HG02973 (cell line): Measurements from ENCODE around the gene URB2.
"Not testable (repeated sequence)": the region's sequence is repeated elsewhere in the genome, so short reads cannot be mapped to it uniquely, and the experiment has no call there.

Source experiments
- ATAC-seq: cut with Tn5 transposase; IDR thresholded peaks from one replicate; pipeline ENCODE4 v1.9.1; 2021; ENCODE audit warnings: moderate library complexity; ENCODE audit not compliant: unreplicated experiment

Gene URB2

DNA sequence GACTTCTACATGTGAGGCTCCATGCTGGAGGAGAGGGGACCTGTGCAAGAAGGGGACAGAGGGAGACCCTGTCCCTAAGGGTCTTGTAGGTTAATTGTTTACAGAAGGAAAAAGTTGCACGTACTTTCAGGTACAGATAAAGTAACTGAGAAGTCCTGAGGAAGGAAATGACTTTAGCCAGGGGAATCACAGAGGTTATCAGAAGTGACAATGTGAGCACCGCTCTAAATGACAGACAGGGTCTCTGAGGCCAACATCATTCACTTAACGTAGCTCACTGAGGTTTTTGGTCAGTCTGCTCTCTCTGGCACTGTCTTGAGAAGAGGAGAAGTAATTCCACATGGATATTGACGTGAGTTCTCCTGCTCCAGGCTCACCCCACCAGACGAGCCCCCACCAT is 12.1 kb upstream of the URB2 start:
- no peak for ATAC-seq

GRCh38 chr1:229614701-229615100 is 11.3 kb upstream of the URB2 start:
- ATAC-seq, result no peak

GRCh38 chr1:229617351-229618100 is 8.5 kb upstream of the URB2 start:
- ATAC-seq, result no peak

GRCh38 chr1:229619002-229619401 is 7.0 kb upstream of the URB2 start:
- ATAC-seq, result no peak

GRCh38 chr1:229619614-229620013 is 6.4 kb upstream of the URB2 start:
- ATAC-seq, result no peak

GRCh38 chr1:229620876-229621275 is 5.2 kb upstream of the URB2 start:
- no peak for ATAC-seq

DNA sequence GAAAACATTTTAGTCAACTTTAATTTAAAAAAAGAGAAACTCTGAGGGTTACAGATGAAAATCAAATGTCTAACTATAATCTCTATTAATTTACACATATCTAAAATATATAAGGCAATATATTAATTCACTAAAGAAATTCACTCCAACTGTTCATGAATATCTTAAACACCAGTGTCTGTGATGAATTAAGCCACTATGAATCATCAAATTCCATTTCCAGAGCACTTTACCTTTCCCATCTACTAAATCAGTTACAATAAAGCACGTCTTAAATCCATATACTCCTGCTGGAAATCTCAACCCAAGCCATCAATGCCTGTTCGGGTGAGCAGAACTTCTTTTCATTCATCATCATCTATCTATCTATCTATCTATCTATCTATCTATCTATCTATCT is 4.4 kb upstream of the URB2 start:
- no peak for ATAC-seq

- not testable (repeated sequence) for ATAC-seq
Observed at GRCh38 chr1:229622641-229623120, 3.4 kb upstream of the URB2 start.

GRCh38 chr1:229623225-229623624 is 2.8 kb upstream of the URB2 start:
- no peak for ATAC-seq

DNA sequence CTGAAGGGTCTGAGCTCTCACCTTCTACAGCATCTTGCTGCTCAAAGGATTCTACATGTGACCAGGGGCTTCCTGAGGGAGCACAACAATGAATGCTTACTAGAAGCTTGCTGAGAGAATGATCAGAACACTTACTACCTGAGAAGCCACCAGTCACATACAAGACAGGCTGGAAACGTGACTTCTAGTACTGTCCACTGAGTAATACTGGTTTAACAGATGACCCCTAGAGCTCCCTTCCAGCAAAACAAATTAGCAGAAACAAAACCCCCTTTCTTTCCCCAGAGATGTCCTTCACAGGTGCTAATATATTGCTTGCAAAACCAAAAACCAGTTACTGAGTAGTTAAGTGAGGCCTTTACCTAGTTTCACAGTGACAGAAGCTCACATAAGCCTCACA is 2.2 kb upstream of the URB2 start:
- ATAC-seq, result no peak

- no peak for ATAC-seq
Observed at GRCh38 chr1:229624521-229625070, 1.5 kb upstream of the URB2 start.

DNA sequence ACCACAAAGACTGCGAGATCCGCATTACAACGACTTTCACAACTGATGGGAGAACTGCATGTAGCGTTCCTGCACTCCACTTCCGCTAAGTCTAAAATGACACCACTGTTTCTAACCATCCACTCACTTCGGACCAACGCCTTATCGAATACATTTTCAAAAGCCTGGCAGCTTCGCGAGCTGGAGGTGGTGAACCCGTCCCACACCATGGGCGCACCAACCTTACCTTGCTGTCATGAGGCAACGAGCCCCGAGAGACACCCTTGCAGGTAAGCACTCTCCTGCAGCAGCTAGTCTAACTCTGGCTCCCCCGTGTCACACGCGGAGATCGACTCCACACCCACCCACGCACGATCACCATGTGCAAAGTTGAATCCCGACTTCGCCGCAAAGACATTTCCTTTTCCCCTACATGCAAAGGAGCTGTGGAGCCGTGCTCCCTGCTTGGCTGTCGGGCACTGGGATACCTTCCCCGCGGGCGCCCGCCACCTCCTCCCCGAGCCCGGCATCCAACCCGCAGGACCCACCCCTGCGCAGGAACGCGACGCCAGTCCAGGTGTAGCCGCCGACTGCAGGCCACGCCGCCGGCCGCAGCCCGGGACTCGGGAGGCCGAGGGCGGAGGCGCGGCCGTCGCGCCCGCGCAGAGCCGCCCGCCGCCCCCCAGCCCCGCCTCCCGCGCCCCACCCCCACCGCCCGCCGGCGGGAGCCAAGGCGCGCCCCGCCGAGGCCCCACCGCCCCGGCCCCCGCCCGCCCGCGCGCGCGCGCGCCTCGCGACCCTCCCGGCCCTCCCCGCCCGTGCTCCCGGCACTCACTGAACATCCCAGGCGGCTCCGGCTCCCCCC is 754 bp upstream of the URB2 start:
- ATAC-seq, result peak; percentile 30

- ATAC-seq, result no peak
Observed at GRCh38 chr1:229627003-229627402, 956 bp downstream of the URB2 start.

DNA sequence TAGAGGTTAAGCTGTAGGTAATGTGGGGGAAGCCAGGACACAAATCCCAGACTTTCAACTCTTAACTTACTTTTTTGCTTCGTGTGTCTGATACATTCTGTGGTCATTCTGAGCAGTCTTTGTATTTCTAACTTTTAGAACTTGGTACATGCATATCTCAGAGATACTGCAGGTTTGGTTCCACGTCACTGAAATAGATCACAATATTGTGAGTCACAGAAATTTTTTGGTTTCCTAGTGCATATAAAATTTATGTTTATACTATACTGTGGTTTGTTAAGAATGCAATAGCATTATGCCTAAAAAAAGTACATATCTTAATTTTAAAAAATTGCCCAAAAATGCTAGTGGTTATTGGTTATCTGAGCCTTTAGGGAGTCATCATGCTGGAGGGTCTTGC is 3.2 kb downstream of the URB2 start:
- no peak for ATAC-seq

DNA sequence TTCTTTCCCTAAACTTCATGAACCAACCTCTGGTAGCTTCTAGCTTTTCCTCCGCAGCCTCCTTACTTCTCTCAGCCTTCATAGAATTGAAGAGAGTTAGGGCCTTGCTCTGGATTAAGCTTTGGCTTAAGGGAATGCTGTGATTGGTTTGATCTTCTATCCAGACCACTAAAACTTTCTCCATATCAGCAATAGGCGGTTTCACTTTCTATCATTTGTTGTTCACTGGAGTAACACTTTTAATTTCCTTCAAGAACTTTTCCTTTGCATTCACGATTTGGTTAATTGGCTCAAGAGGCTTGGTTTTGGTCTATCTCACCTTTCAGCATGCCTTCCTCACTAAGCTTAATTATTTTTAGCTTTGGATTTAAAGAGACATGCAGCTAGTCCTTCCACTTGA is 5.1 kb downstream of the URB2 start:
- no peak for ATAC-seq

DNA sequence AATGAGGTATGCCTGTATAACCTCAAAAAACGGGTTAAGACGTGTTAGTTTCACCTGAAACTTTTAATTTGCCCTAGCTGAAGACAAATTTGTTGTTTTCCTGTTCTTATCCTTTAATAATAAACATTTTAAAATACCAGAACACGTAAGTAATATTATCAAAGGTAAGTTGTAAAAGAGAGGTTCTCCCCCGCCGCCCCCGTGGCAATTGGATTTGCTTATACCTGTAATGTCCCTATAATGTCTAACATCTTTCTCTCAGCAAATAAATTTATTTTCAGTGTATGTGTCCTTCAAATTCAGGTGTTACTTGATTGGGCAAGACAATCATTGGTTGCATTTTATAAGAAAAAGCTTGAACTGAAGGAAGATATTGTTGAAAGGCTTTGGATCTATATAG is 5.9 kb downstream of the URB2 start:
- ATAC-seq, result no peak

DNA sequence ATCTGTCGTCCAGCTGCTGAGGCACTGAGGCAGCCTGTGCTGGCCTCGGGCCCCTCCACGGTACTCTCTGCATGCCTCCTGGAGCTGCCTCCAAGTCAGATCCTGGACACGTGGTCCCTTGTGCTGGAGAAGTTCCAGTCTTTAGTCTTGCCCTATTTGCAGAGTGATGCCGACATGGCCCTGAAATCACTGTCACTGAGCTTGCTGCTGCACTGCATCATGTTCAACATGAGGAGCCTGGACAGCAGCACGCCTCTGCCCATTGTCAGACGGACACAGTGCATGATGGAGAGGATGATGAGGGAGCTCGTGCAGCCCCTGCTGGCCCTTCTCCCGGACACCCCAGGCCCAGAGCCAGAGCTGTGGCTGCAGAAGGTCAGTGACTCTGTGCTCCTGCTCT is 10.0 kb downstream of the URB2 start:
- ATAC-seq, result no peak

- no peak for ATAC-seq
Observed at GRCh38 chr1:229637746-229638145, 11.7 kb downstream of the URB2 start.

GRCh38 chr1:229640455-229640854 is 14.4 kb downstream of the URB2 start:
- ATAC-seq, result no peak

DNA sequence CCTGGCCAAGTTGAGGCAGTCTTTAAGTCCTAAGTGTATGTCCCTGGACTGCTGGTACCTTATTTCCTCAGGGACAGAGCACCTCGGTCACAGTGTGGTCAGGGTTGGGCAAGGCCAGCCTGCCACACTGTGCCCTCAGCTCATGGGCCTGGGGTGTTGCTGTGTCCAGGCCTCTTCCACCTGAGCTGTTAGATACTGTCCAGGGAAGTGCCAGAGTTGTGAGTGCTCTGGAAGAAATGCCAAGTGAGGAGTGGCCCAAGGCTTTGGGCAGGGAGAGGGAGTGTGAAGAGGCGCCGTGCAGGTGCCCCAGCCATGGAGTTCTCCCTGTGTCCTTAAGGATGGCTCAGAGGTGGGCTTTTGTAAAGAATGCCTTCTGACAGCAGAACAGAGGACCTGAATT is 15.3 kb downstream of the URB2 start:
- no peak for ATAC-seq

DNA sequence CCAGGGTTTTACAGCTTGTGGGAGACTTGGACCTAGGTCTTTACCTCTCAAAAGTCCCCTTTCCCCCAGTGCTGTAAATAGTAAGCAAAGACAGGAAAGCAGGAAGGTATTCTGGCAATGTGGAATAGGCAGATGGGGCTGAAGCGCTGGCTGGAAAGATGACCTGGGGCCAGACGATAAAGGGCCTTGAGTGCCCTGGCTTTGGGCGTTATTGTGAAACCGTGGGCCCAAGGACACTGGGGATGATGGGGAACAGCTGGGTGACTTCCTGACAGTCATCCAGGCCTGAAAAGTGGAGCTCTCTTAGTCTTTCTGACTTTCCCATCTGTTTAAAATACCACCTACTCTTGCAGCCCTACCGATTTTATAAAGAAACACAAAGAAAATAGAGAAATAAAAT is 16.3 kb downstream of the URB2 start:
- no peak for ATAC-seq

DNA sequence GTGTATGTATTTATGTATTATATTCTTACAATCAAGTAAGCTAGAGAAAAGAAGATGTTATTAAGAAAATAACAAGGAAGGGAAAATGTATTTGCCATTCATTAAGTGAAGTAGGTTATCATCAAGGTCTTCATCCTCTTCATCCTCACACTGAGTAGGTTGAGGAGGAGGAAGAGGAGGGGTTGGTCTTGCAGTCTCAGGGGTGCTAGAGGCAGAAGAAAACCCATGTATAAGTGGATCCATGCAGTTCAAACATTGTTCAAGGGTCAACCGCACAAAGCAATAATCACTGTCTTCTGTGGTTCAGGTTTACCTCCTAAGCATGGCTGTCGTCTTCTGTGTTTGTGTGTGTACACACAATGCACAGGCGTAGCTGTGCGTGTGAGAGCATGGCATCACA is 16.9 kb downstream of the URB2 start:
- no peak for ATAC-seq
